Mucosa of gallbladder (tissue), 1 donor: ENCODE results near the gene HOGA1. TPM values are rescaled to one million over a fixed set of nuclear protein-coding genes. Genes with fewer than 3 reads are reported as not detected.
"Not testable (repeated sequence)": the region's sequence is repeated elsewhere in the genome, so short reads cannot be mapped to it uniquely, and the experiment has no call there.

Experiments
- DNase-seq: peaks from one replicate; pipeline ENCODE4 v3.0.0-alpha.2; 2020; ENCODE audit warnings: low spot score
- total RNA-seq: library from RNA; stranded (reverse); gene quantifications from one replicate; pipeline ENCODE4 v1.2.1, GENCODE V29; 2021
- donor health status: DM: no; HTN: no; CAD: no.

HOGA1 gene
- total RNA-seq, 1 donor from 2014 or later: 13.3 TPM

DNA sequence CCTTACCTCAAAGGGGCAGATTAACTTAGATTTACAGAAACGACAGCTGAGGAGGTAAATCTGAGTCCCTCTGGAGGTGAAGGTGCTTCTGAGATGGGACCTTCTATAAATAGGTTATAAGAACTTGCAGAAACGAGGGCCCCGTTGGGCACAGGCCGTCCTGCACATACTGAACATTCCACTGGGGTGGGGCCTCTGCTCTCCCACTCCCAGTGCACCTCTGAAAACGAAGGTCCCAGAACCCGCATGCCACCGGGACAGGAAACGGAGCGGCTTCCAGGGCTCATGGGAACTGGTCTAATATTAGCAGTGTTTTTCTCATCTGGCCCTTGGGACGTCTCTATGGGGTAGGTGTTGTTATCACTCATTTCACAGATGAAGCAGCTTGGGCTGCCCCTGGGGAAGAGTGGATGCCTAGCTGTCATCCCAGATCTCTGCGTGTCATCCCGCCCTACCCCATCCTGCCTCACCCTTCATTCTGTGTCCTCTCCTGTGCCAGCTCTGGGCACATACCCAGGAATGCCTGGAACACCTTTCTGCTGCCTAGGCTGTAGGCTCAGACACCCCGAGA, 24.9 kb downstream of the HOGA1 start:
- DNase-seq: no peak

DNA sequence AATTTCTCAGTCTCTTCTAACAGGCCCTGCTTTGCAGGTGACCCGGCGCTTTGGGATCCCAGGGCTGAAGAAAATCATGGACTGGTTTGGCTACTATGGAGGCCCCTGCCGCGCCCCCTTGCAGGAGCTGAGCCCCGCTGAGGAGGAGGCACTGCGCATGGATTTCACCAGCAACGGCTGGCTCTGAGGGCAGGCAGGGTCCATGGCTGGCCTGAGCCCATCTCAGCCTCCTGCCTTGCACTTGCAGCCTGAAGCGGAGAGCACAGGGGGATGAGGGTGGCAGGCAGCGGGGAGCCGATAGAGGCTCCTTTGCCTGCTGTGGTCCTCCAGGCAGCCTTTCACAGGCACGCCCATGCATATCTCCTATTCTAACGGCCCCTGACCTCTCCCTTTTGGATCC, 27.3 kb downstream of the HOGA1 start:
- DNase-seq: no peak

DNA sequence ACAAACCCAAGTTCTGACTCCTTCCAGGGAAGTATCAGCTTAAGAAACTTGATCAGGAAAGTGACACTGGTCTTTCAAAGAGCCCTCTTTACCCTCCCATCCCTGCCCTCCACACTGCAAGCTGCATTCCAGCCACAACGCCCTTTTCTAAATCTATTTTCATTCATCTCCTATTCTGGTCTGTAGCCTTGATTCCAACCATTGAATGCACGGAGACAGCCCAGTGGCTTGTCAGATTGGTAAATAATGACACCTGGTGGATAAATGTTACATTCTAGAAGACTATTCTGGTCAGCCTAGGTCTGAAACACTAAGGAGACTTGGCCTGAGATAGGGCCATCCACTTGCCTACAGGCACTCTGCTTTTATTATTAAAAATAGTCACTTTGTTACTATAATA, 28.2 kb downstream of the HOGA1 start:
- no peak for DNase-seq

DNA sequence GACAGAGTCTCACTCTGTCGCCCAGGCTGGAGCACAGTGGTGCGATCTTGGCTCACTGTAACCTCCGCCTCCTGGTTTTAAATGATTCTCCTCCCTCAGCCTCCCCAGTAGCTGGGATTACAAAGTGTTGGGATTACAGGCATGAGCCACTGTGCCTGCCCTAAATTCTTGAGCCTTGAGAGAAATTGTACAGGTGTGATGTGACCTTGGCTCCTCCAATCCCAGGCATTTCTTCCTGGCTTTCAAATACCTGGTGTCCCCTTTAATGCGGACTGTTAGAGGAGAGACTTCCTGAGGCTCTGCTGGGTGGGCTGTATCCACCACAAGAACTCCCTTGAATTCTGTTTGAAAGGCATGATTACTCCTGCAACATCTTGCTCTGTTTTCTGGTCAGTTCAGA, 34.1 kb downstream of the HOGA1 start:
- no peak for DNase-seq

DNA sequence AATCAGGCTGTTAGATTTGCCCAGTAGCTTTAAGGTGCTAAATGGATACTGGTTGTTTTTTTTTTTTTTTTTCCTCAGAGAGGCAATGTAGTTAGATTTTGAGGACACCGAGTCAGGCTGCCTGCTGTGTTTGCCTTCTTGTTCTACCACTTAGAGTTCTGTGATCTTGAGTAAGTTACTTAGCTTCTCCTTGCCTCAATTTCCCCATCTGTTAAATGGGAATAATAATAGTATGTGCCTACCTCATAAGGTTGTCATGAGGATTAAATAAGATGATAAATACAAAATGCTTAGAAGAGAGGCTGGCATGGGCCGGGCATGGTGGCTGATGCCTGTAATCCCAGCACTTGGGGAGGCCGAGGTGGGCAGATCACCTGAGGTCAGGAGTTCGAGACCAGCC, 34.5 kb downstream of the HOGA1 start:
- no peak for DNase-seq

DNA sequence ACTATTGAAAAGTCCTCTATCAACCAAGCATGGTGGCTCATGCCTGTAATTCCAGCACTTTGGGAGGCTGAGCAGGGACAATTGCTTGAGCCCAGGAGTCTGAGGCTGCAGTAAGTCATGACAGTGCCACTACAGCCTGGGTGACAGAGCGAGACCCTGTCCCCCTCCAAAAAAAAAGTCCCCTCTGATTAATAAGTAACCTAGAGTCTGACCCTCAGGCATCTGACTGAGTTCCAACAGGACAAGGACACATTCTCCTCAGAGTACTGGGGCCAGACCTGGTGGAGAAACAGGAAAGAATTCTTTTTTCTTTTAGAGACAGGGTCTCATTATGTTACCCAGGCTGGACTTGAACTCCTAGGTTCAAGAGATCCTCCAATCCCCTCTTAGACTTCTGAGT, 39.1 kb downstream of the HOGA1 start:
- DNase-seq: no peak

DNA sequence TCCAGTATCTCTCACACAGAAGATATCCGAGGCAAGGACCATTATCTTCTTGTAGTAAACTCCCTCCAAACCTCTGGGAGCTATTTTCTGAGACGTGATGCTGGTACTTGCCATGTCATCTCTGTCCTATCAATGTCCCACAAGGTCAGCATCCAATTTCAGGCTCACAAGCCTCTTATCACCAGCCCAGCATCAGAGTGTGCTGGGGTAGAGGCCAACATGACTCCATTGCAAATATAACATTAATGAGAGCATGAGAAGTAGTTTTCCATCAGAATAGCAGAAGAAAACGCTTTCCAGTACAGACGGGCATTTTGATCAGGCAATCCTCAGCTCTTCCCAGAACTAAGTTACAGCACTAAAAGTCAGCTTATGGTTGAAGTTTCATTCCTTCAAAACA, 43.5 kb downstream of the HOGA1 start:
- DNase-seq: no peak

DNA sequence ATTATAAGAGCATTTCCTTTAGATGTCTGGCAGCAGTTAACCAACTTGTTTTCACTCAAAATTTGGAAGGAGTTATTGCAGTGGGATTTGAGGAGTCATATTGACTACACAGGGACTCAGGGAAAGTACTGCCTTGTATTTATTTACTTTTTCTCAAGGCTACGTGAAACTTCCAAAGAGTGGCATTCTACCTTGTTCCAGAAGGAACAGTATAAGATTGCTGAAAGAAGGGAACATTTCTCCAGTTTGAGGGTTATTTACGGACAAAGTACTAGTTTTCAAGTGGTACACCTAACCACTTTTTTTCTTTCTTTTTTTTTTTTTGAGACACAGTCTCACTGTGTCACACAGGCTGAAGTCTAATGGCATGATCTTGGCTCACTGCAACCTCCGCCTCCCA, 44.0 kb downstream of the HOGA1 start:
- DNase-seq: no peak

DNA sequence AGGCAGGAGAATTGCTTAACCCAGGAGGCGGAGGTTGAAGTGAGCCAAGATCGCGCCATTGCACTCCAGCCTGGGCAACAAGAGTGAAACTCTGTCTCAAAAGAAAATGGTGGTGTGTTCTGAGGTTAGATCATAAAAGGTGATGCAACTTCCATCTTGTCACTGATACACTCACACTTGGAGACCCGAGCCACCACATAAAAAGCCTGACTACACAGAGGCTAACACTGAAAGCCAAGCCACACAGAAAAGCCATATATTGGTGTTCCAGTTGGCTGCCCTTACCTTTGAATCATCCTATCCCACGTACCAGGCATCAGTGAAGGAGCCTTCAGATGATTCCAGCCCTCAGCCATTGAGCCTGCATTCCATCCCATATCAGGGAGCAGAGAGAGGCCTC, 45.1 kb downstream of the HOGA1 start:
- DNase-seq: no peak

DNA sequence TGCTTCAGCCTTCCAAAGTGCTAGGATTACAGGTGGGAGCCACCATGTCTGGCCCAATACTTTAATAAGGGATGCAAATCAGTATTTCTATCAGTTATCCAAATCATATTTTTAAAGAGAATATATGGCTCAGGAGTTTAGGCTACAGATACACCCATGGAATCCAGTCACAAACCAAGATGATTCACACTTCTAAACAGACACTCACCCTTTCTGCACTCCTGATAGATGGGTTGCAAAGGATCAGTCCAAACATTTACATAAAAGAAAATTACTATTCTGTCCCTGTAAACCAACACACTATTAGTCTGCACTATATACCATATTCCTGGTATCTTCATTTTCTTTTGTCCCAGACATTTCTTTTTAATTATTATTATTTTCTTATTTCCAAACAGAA, 46.9 kb downstream of the HOGA1 start:
- DNase-seq: no peak

DNA sequence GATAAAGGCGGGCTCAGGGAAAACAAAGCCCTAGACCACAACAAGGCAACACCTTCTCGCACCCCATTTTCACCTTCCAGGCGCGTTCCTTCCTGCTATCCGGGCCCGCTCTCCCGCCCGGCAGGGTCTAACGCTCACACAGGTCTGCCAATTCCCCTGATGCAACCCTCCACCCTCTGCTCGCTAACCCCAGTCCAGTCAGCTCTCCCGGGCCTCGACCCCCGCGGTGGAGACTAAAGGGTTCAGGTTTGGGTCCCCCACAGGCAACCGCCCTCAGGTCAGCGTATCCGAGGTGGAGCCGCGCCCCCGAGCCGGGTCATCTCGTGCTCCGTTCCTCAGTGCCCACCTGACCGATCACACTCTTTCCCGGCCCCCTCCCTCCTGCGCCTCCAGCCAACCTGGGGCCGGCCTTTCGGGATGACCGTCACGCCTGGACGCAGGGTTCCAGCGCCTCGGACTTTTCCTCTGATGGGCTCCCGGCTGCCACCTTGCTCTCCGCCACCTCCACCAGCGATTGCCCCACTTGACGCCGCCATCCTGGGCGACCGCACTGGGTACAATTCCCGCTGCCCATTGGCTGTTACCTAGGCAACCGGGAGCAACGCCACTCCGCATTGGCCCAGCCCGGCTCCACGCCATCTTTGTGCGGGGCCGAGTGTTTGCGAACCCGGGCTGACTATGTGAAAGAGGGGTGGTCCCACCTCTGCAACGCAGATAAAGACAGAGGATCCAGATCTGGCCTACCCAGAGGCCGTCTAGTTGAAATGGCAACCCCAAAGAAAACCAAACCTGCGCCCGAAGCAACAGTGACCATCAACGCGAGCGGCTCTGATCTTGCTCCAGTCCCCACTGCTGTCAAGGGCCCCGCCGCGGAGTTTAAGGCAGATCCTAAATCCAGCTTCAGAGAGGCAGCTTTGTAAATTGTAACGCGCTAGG, 49.0 kb downstream of the HOGA1 start, which contains the start of gene MORN4:
Gene MORN4 (minus strand): TSS at position 552 of the 936 bp plus-strand sequence. CDS start 13,847 bp downstream, outside the sequence.
- peak; percentile 95 for DNase-seq

DNA sequence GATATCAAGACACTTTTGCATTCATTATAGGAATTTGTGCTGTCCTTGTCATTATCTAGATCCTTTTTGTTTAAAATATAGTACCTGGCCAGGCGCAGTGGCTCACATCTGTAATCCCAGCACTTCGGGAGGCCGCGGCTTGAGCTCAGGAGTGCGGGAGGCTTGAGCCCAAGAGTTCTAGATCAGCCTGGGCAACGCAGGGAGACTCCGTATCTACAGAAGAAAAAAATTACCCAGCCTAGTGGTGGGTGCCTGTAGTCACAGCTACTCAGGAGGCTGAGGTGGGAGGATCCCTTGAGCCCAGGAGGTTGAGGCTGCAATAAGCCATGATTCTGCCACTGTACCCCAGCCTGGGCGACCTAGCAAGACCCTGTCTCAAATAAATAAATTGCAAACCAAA, 49.7 kb downstream of the HOGA1 start:
- no peak for DNase-seq

DNA sequence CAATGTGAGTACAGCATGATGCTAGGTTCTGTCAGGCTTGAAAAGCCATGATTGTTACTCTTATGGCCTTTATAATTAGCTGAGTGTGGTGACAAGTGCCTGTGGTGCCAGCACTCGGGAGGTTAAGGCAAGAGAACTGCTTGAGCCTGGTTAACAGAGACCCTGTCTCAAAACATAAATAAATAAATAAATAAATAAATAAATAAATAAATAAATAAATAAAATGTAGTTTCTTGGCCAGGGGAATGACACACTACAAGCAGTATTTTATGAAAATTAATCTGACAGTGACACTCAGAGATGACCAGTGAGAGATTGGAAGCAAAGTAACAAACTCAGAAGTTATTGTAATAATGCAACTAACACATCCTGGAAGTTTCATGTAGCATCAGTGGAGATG, 51.4 kb downstream of the HOGA1 start:
- no peak for DNase-seq

DNA sequence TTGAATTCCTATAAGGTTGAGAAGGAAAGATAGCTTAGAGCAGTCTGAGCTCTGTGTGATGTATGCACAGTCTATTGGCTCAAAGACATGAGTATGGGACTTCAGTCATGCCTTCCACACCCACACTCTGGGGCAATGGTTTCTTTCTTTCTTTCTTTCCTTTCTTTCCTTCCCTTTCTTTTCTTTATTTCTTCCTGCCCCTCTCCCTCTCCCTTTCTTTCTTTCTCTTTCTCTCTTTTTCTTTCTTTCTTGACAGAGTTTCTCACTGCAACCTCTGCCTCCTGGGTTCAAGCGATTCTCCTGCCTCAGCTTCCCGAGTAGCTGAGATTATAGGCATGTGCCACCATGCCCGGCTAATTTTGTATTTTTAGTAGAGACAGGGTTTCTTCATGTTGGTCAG, 54.9 kb downstream of the HOGA1 start:
- DNase-seq: not testable (repeated sequence)

DNA sequence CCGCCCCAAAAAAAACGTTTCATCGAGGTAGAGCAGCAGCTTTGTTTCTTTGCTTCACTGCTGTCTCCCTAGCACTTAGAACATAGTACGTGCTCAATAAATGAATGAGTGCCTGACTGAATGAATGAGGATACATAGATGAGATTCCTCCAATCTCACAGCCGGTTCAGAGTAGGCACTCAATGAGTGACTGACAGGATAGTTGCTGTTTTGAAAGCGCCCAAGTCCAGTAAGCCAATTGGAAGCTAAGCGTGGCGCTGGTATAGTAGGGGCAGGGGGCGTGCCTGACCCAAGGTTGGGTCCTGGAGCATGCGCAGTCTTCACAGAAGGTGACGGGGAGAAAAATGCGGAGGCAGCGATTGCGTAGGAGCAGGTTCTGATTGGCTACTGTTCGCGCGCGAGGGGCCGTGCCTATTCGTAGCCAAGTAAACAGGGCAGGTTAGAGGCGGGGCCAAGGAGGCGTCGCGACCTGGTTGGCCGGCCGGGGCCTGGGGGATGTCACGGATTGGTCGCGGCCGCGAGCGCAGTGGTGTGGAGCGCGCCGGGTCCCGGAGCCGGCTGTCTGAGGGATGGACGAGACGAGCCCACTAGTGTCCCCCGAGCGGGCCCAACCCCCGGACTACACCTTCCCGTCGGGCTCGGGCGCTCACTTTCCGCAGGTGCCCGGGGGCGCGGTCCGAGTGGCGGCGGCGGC, 56.1 kb downstream of the HOGA1 start, which contains the start of gene PI4K2A:
Gene PI4K2A (plus strand): TSS at position 498 of the 694 bp plus-strand sequence. CDS start 72 bp downstream, at position 570.
- peak; percentile 99 for DNase-seq

DNA sequence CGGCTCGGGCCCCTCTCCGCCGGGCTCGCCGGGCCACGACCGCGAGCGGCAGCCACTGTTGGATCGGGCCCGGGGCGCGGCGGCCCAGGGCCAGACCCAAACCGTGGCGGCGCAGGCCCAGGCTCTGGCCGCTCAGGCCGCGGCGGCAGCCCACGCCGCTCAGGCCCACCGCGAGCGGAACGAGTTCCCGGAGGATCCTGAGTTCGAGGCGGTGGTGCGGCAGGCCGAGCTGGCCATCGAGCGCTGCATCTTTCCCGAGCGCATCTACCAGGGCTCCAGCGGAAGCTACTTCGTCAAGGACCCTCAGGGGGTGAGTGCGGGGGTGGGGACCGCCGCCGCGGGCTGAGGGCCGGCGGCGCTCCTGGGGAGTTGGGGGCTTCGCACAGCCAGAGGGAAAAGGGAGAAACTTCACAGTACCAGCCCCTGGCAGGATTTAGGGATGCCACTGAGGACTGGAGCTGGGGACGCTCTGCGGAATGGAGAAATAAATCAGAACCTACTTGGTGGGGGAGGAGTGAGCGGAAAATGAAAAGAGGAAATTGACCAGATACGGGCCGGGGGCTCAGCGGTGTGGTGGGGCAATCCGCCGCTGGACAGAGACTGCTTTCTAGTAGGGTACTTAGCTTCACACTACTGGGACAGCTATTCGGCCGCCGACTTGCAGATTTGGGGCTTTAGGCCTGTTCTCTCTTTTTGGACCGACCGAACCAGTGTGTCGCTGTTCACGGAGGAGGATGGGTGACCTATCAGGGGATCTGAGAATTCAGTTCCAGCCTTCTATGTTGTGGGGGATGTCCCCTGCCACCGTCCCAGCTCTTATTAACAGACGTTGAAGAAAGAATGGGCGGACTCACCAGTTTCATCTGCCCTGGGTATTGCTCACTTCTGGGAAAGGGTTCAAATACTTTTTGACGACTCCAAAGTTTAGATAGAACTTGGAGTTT, 57.0 kb downstream of the HOGA1 start:
- DNase-seq: peak; percentile 15

DNA sequence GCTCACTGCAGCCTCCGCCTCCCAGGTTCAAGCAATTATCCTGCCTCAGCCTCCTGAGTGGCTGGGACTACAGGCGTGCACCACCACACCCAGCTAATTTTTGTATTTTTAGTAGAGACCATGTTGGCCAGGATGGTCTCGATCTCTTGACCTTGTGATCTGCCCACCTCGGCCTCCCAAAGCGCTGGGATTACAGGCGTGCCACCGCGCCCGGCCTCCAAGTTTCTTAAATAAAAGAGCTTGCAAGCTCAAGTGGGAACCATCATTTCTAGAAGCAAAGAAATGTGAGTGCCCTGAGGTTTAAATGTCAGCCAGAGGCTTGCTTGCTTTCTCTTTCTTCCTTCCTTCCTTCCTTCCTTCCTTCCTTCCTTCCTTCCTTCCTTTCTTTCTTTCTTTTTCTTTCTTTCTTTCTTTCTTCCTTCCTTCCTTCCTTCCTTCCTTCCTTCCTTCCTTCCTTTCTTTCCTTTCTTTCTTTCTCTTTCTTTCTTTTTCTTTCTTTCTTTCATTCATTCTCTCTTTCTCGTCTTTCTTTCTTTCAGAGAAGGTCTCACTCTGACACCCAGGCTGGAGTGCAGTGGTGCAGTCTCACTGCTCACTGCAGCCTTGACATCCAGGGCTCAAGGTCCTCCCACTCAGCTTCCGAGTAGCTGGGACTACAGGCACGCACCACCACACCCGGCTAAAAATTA, 58.4 kb downstream of the HOGA1 start:
- DNase-seq: not testable (repeated sequence)

DNA sequence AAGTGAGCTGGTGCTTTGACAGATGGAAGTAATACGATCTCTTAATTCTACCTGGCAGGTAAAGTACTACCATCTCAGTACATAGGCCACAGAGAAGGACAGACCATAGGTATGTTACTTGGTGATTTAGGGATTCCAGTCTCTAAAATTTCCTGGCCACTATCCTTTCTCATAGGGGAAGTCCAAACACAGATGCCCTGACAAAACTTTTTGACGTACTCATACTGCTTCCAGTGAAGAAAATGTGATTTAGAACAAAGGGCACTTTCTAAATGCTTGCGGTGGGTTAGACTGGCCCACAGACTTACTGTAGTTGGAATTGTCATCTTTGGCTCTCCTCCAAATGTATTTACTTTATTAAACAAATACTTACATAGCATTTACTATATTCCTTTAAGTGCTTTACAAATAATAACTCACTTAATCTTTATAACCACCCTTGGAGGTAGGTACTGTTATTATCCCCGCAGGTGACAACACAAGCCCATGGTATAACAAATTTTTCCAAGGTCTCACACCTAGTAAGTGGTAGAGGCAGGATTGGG, 59.3 kb downstream of the HOGA1 start:
- no peak for DNase-seq

DNA sequence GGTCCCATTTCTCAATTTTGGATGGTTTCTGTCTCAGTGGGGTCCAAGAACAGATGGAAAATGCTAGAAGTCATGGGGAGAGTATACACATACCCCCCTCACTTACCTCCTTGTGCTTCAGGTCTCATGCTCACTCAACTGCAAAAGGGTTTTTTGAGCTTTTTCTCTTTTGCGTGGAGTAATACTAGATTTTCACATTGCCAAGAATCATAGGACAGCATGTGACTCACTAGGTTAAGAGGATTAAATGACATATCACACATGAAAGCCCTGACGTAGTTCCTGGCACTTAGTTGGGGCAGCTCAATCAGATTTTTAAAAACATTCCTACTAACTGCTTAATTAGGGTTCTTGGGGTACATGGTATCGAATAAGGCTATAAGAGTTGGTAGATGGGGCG, 60.7 kb downstream of the HOGA1 start:
- DNase-seq: no peak

DNA sequence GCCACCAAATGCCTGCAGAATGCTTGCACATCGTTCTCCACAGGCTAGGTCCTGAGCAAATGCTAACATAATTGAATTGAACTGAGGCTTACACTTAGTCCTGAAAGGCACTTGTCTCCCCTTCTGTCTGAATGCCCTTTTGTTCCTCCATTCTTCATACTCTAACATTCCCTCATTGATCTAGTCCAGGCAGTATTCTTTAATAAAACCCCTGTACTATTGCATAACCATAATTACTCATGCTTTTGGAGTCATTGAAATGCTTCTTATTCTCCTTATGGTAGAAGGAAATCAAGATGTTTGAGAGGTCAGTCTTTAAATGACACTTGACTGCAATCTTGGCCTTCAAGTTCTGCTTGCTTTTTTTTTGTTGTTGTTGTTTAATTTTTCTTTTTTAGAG, 63.4 kb downstream of the HOGA1 start:
- DNase-seq: no peak
